Smooth muscle cell (in vitro differentiated cells): ENCODE results near the gene NSMCE1. TPM values are rescaled to one million over a fixed set of nuclear protein-coding genes. Genes with fewer than 3 reads are reported as not detected.

Source experiments
- DNase-seq: peaks from one replicate; lab custom pipeline; 2025; ENCODE audit not compliant: unreplicated experiment; lab: John Stamatoyannopoulos, UW
- H2AFZ ChIP-seq: fragments of 200-600 bp; sonication (generic); 2 replicates; pipeline ENCODE4 v1.6.0; 2016; ENCODE audit warnings: antibody characterized with exemption, low read depth, mild to moderate bottlenecking
- H3F3A ChIP-seq: fragments of 200-600 bp; sonication (generic); 2 replicates; pipeline ENCODE4 v1.6.0; 2017; ENCODE audit warnings: antibody characterized with exemption, low read depth
- H3K27ac ChIP-seq: fragments of 200-600 bp; sonication (generic); 2 replicates; pipeline ENCODE4 v1.5.1; 2016; ENCODE audit warnings: low read depth, mild to moderate bottlenecking
- H3K27me3 ChIP-seq: fragments of 200-600 bp; sonication (generic); 2 replicates; pipeline ENCODE4 v1.6.1; 2016; ENCODE audit warnings: low read depth, mild to moderate bottlenecking
- H3K36me3 ChIP-seq: fragments of 200-600 bp; sonication (generic); 2 replicates; pipeline ENCODE4 v1.5.1; 2016; ENCODE audit warnings: low read depth
- H3K4me1 ChIP-seq: fragments of 200-600 bp; sonication (generic); 2 replicates; pipeline ENCODE4 v1.5.1; 2016; ENCODE audit warnings: low read depth
- H3K4me2 ChIP-seq: fragments of 200-600 bp; sonication (generic); 2 replicates; pipeline ENCODE4 v1.6.0; 2016; ENCODE audit warnings: mild to moderate bottlenecking
- H3K4me3 ChIP-seq: fragments of 200-600 bp; sonication (generic); 2 replicates; pipeline ENCODE4 v1.5.1; 2016; ENCODE audit warnings: mild to moderate bottlenecking
- H3K79me2 ChIP-seq: fragments of 200-600 bp; sonication (generic); 2 replicates; pipeline ENCODE4 v1.6.0; 2016; ENCODE audit warnings: low read depth, mild to moderate bottlenecking
- H3K9ac ChIP-seq: fragments of 200-600 bp; sonication (generic); 2 replicates; pipeline ENCODE4 v1.6.0; 2016; ENCODE audit warnings: low read depth
- H3K9me3 ChIP-seq: fragments of 200-600 bp; sonication (generic); replicated peaks from 2 replicates; pipeline ENCODE4 v1.5.1; 2016; ENCODE audit warnings: low read depth
- H4K20me1 ChIP-seq: fragments of 200-600 bp; sonication (generic); 2 replicates; pipeline ENCODE4 v1.6.0; 2016; ENCODE audit warnings: low read depth
- WGBS: methylation state at CpG from one replicate; pipeline ENCODE4 v1.1.7; 2016; ENCODE audit warnings: low lambda C conversion rate; 5-methylcytosine and 5-hydroxymethylcytosine counted together
- polyA plus RNA-seq: library from polyadenylated mRNA; unstranded; fragments of >200 nt; fragmentation: Nextera tagmentation; extraction: Ambion mirVana; gene quantifications from 2 replicates; pipeline ENCODE4 v1.2.1, GENCODE V29; 2016
- total RNA-seq: library from RNA; depleted of rRNA; stranded (reverse); fragments of >200 nt; gene quantifications from 2 replicates; pipeline ENCODE4 v1.2.3, GENCODE V29; 2014
- TF ChIP-seq, protein P1 (sequence below): fragments of 200-600 bp; sonication (generic); IDR thresholded peaks from 2 replicates; pipeline ENCODE4 v1.5.1; 2017; ENCODE audit warnings: borderline replicate concordance, mild to moderate bottlenecking, antibody characterized with exemption; ENCODE audit not compliant: insufficient read depth, poor library complexity, severe bottlenecking

The NSMCE1 gene
- total and polyA plus RNA-seq, 2 experiments from 2014 or later: 36.9 to 59.1 TPM

DNA sequence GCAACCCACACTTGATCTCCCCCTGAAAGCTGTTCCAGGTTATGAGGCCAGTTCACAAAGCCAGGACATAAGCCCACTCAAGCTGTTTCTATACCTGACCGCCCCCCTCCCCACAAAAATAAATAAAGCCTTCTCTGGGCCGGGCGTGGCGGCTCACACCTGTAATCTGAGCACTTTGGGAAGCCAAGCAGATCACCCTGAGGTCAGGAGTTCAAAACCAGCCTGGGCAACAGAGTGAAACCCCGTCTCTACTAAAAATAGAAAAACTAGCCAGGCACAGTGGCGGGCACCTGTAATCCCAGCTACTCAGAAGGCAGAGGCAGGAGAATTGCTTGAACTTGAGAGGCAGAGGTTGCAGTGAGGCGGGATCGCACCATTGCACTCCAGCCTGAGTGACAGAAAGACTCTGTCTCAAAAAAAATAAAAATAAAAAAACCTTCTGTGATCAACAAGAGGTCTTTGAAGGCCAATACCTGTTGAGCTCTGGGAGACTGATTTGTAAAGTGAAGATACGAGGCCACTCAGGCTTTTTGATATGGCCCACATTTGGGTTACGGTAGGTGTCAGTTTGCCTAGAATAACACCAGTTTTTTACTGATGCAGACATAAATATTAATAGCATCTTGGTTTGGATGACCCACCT is 63.0 kb downstream of the NSMCE1 start:
- H3K4me1 ChIP-seq: peaks cover 7% of the 10 kb centered on the region
- no peak for DNase-seq
- H3K27ac ChIP-seq: no peak overlapping the region
- H3K79me2 ChIP-seq: peaks cover 6% of the 10 kb centered on the region
- over 99% methylated on average over 10 of the region's 10 CpGs for WGBS
- no peak overlapping the region for H3K9ac ChIP-seq
- H3K4me3 ChIP-seq: no peak overlapping the region
- no peak overlapping the region for H2AFZ ChIP-seq
- no peaks in the 10 kb centered on the region for H3F3A ChIP-seq
- TF ChIP-seq, protein P1, sequence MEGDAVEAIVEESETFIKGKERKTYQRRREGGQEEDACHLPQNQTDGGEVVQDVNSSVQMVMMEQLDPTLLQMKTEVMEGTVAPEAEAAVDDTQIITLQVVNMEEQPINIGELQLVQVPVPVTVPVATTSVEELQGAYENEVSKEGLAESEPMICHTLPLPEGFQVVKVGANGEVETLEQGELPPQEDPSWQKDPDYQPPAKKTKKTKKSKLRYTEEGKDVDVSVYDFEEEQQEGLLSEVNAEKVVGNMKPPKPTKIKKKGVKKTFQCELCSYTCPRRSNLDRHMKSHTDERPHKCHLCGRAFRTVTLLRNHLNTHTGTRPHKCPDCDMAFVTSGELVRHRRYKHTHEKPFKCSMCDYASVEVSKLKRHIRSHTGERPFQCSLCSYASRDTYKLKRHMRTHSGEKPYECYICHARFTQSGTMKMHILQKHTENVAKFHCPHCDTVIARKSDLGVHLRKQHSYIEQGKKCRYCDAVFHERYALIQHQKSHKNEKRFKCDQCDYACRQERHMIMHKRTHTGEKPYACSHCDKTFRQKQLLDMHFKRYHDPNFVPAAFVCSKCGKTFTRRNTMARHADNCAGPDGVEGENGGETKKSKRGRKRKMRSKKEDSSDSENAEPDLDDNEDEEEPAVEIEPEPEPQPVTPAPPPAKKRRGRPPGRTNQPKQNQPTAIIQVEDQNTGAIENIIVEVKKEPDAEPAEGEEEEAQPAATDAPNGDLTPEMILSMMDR: no peak
- H3K27me3 ChIP-seq: no peaks in the 10 kb centered on the region
- no peaks in the 10 kb centered on the region for H3K36me3 ChIP-seq
- no peak overlapping the region for H3K4me2 ChIP-seq
- no peaks in the 10 kb centered on the region for H3K9me3 ChIP-seq
- no peaks in the 10 kb centered on the region for H4K20me1 ChIP-seq

DNA sequence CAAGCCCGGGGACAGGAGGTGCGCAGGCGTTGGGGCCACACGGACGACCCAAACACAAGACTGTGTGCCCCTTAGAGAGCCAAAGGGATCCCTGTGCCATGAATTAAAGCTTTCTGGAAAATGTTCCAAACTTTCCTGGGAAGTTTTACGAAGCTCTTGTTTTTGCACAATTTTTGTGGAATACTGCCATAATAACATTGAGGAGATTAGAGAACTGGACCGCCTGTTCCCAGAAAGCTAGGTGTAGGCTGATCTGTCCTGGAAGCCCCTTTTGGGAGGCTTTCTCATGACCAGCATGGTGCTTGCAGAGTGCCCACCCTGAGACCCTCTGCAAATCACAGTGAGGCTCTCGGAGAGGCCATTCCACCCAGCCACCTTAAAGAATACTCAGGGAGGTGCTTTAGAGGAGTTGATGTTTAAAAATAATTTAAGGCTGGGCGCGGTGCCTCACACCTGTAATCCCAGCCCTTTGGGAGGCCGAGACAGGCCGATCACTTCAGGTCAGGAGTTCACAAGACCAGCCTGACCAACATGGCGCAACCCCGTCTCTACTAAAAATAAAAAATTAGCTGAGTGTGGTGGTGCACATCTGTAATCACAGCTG is 64.2 kb downstream of the NSMCE1 start:
- no peaks in the 10 kb centered on the region for H3K36me3 ChIP-seq
- peak overlapping the region; percentile 90 for H3K27ac ChIP-seq
- DNase-seq: no peak
- H3K9ac ChIP-seq: peak overlapping the region; percentile 92
- no peaks in the 10 kb centered on the region for H3K9me3 ChIP-seq
- H3K4me3 ChIP-seq: peak overlapping the region; percentile 64
- no peaks in the 10 kb centered on the region for H3K27me3 ChIP-seq
- H2AFZ ChIP-seq: peak overlapping the region; percentile 92
- no peaks in the 10 kb centered on the region for H4K20me1 ChIP-seq
- H3F3A ChIP-seq: no peaks in the 10 kb centered on the region
- peaks cover 7% of the 10 kb centered on the region for H3K4me1 ChIP-seq
- peak overlapping the region; percentile 97 for H3K4me2 ChIP-seq
- TF ChIP-seq, protein P1: no peak
- H3K79me2 ChIP-seq: peaks cover 6% of the 10 kb centered on the region
- 62% methylated on average over 14 of the region's 14 CpGs for WGBS

DNA sequence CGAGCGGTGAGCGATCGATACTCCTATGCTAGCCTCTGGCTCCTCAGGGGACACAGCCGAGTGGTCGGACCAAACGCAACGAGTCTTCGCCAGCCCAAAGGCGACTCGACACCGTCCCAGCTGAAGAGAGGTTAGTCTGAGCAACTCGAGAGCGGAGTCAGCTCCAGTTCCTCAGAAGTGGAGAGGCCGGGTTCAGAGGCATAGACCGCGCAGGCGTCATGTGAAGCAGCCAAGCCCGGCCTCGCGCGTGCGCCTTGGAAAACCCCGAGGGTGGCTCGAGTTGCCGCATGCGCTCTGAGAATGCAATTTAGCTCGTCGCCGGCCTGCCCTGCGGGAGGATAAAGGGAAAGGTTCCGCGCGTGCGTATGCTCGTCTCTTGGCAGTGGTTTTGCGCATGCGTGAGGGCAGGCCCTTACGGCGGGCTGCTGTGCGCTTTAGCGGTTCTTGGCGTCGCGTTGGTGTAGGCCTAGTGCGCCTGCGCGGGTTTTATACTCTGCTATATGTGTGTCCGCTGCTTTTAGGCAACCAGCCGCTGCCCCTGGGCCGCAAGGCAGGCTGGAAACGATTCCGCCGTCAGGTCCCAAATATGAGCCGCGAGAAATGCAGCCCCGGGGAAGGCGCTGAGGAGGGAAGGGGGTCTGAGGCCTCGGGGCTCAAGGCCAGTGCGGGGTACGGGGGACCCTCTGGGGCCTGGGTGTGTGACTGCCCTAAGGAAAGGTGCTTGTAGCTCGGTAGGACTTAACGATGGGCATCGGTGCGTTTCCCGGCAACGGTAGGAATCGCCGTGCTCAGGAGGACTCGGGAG is 64.9 kb downstream of the NSMCE1 start, which contains the start of gene KDM8:
Gene KDM8 (plus strand): TSS at position 20 of the 805 bp plus-strand sequence. CDS start 6,598 bp downstream, outside the sequence.
- H2AFZ ChIP-seq: peak within 1 kb of the TSS; percentile 92
- peaks cover 7% of the 10 kb centered on the region for H3K4me1 ChIP-seq
- peak within 1 kb of the TSS; percentile 64 for H3K4me3 ChIP-seq
- H3K9ac ChIP-seq: peak within 1 kb of the TSS; percentile 92
- H3F3A ChIP-seq: no peaks in the 10 kb centered on the region
- H3K9me3 ChIP-seq: no peaks in the 10 kb centered on the region
- peaks cover 6% of the 10 kb centered on the region for H3K79me2 ChIP-seq
- H3K27me3 ChIP-seq: no peaks in the 10 kb centered on the region
- DNase-seq: peak; percentile 97
- peak within 1 kb of the TSS; percentile 90 for H3K27ac ChIP-seq
- TF ChIP-seq, protein P1: no peak
- no peaks in the 10 kb centered on the region for H3K36me3 ChIP-seq
- no peaks in the 10 kb centered on the region for H4K20me1 ChIP-seq
- H3K4me2 ChIP-seq: peak within 1 kb of the TSS; percentile 97
- WGBS: 1% methylated on average over 70 of the region's 70 CpGs
